KOPT-K1 (cell line): Measurements from ENCODE around the gene PGAM2.

Experiments used
- H3K27ac ChIP-seq: fragments of 200-600 bp; sonication (generic); 2 replicates; pipeline ENCODE4 v1.5.1; 2016; ENCODE audit warnings: antibody characterized with exemption, mild to moderate bottlenecking, low read depth, low read length; ENCODE audit not compliant: poor library complexity, severe bottlenecking
- H3K36me3 ChIP-seq: fragments of 200-600 bp; sonication (generic); 2 replicates; pipeline ENCODE4 v1.5.1; 2017; ENCODE audit warnings: antibody characterized with exemption, mild to moderate bottlenecking, low read length, moderate library complexity; ENCODE audit not compliant: insufficient read depth
- H3K9me3 ChIP-seq: fragments of 200-600 bp; sonication (generic); 2 replicates; pipeline ENCODE4 v1.5.1; 2017; ENCODE audit warnings: antibody characterized with exemption, low read length, mild to moderate bottlenecking; ENCODE audit not compliant: insufficient read depth, poor library complexity, severe bottlenecking

Gene PGAM2

GRCh38 chr7:44065431-44066110, at the start of gene PGAM2:
TSS of gene PGAM2 (minus strand) at chr7:44065567. CDS start at chr7:44065529, 38 bp downstream.
- peak within 1 kb of the TSS; percentile 62 for H3K27ac ChIP-seq

GRCh38 chr7:44114586-44115310, 49.4 kb upstream of the PGAM2 start:
- H3K36me3 ChIP-seq: peaks cover 100% of the 10 kb centered on the region
- H3K9me3 ChIP-seq: no peaks in the 10 kb centered on the region
- peak overlapping the region; percentile 44 for H3K27ac ChIP-seq

More at GRCh38 chr7:44065431-44066110, at the start of gene PGAM2:
- Histone ChIP-seq H3K9me3 (no peaks in the 10 kb centered on the region), H3K36me3 (peaks cover 46% of the 10 kb centered on the region)

GRCh38 chr7:44113764-44114354, 48.5 kb upstream of the PGAM2 start:
- Histone ChIP-seq H3K9me3 (no peaks in the 10 kb centered on the region), H3K27ac (peak overlapping the region; percentile 44), H3K36me3 (peaks cover 100% of the 10 kb centered on the region)

- peaks cover 100% of the 10 kb centered on the region for H3K36me3 ChIP-seq
- no peaks in the 10 kb centered on the region for H3K9me3 ChIP-seq
- H3K27ac ChIP-seq: peak overlapping the region; percentile 44
Measured at GRCh38 chr7:44112997-44113763, 47.8 kb upstream of the PGAM2 start.

- Histone ChIP-seq H3K27ac (peak overlapping the region; percentile 100), H3K36me3 (peaks cover 100% of the 10 kb centered on the region), H3K9me3 (no peaks in the 10 kb centered on the region)
Measured at GRCh38 chr7:44112231-44112996, 47.0 kb upstream of the PGAM2 start.

- Histone ChIP-seq H3K36me3 (peaks cover 100% of the 10 kb centered on the region), H3K27ac (peak overlapping the region; percentile 100), H3K9me3 (no peaks in the 10 kb centered on the region)
Measured at GRCh38 chr7:44111761-44112160, 46.4 kb upstream of the PGAM2 start.

- Histone ChIP-seq H3K9me3 (no peaks in the 10 kb centered on the region), H3K27ac (peak overlapping the region; percentile 100), H3K36me3 (peaks cover 100% of the 10 kb centered on the region)
Measured at GRCh38 chr7:44110719-44111635, 45.6 kb upstream of the PGAM2 start.

- Histone ChIP-seq H3K36me3 (peaks cover 100% of the 10 kb centered on the region), H3K27ac (peak overlapping the region; percentile 100), H3K9me3 (no peaks in the 10 kb centered on the region)
Measured at GRCh38 chr7:44109991-44110390, 44.6 kb upstream of the PGAM2 start.

GRCh38 chr7:44108768-44109750, 43.7 kb upstream of the PGAM2 start:
- H3K27ac ChIP-seq: peak overlapping the region; percentile 100
- peaks cover 93% of the 10 kb centered on the region for H3K36me3 ChIP-seq
- no peaks in the 10 kb centered on the region for H3K9me3 ChIP-seq

- H3K36me3 ChIP-seq: peaks cover 84% of the 10 kb centered on the region
Measured at GRCh38 chr7:44107961-44108767, 42.8 kb upstream of the PGAM2 start.

GRCh38 chr7:44107116-44107960, 42.0 kb upstream of the PGAM2 start:
- H3K36me3 ChIP-seq: peaks cover 76% of the 10 kb centered on the region
- peak overlapping the region; percentile 100 for H3K27ac ChIP-seq
- H3K9me3 ChIP-seq: no peaks in the 10 kb centered on the region

More at GRCh38 chr7:44107961-44108767, 42.8 kb upstream of the PGAM2 start:
- no peaks in the 10 kb centered on the region for H3K9me3 ChIP-seq
- H3K27ac ChIP-seq: peak overlapping the region; percentile 100
